GM12878 (cell line): ENCODE results near the gene HTR6. TPM values are rescaled to one million over a fixed set of nuclear protein-coding genes. Genes with fewer than 3 reads are reported as not detected.

Experiments used
- ATAC-seq: fragments of 200-7000 bp; cut with Tn5 transposase; 3 replicates; pipeline ENCODE4 v1.9.1; 2020; ENCODE audit warnings: mild to moderate bottlenecking, moderate library complexity
- BruUV-seq: library from RNA; stranded (reverse); fragments of 400-500 nt; replicated peaks from 2 replicates; lab custom pipeline; 2021; lab: Mats Ljungman, UMichigan
- CTCF ChIA-PET: fragments of 300-600 bp; sonication (Branson Sonifier 250); formaldehyde crosslinking; extraction: SDS; loops from one replicate; lab custom pipeline; 2021; ENCODE audit warnings: inconsistent platforms; lab: Yijun Ruan, JAX
- POLR2A ChIA-PET: fragments of 350-600 bp; formaldehyde crosslinking; extraction: SDS; loops from one replicate; lab custom pipeline; 2021; ENCODE audit warnings: inconsistent platforms; lab: Charles Lee
- RAD21 ChIA-PET: fragments of 300-600 bp; sonication (Branson Sonifier 250); formaldehyde crosslinking; loops from one replicate; lab custom pipeline; 2023; ENCODE audit warnings: antibody characterized with exemption; ENCODE audit not compliant: unreplicated experiment; lab: Charles Lee
- SMC1A ChIA-PET: fragments of 300-600 bp; sonication (Branson Sonifier 250); formaldehyde crosslinking; loops from one replicate; lab custom pipeline; 2023; ENCODE audit not compliant: unreplicated experiment, uncharacterized antibody; lab: Charles Lee
- DNase-seq: peaks from one replicate; pipeline ENCODE4 v3.0.0-alpha.2; 2011; ENCODE audit warnings: low read depth, low spot score
- FAIRE-seq: peaks from 3 replicates; lab custom pipeline; 2011; peaks lifted over from hg19 to GRCh38; lab: Jason Lieb, UNC
- H2AFZ ChIP-seq: 2 replicates; pipeline ENCODE4 v1.6.0; 2011; ENCODE audit warnings: low read depth, low read length, control low read depth; ENCODE audit not compliant: control insufficient read depth
- H3K27ac ChIP-seq: 2 replicates; pipeline ENCODE4 v1.5.1; 2011; ENCODE audit warnings: control low read depth; ENCODE audit not compliant: control insufficient read depth, insufficient read depth
- H3K27me3 ChIP-seq, 2 experiments: replicated peaks in 1 of 2; 2 replicates each; pipeline versions ENCODE4 v1.6.0 to v1.6.1; 2011; ENCODE audit warnings: low read length in 1 of 2; ENCODE audit not compliant: control insufficient read depth in 2 of 2, insufficient read depth in 2 of 2
- H3K36me3 ChIP-seq, 2 experiments: 2 replicates each; pipeline ENCODE4 v1.5.1; 2011; ENCODE audit warnings: low read length in 1 of 2; ENCODE audit not compliant: control insufficient read depth in 2 of 2, insufficient read depth in 2 of 2
- H3K4me1 ChIP-seq: 2 replicates; pipeline ENCODE4 v1.6.1; 2011; ENCODE audit warnings: mild to moderate bottlenecking, low read length, moderate library complexity, mixed read lengths; ENCODE audit not compliant: control insufficient read depth, insufficient read depth
- H3K4me2 ChIP-seq: 2 replicates; pipeline ENCODE4 v1.6.0; 2011; ENCODE audit warnings: control low read depth; ENCODE audit not compliant: control insufficient read depth, insufficient read depth
- H3K4me3 ChIP-seq: fragments of 200-600 bp; sonication (generic); 2 replicates; pipeline ENCODE4 v1.5.1; 2016
- H3K79me2 ChIP-seq: 2 replicates; pipeline ENCODE4 v1.6.0; 2011; ENCODE audit warnings: low read length; ENCODE audit not compliant: control insufficient read depth, insufficient read depth
- H3K9ac ChIP-seq: 2 replicates; pipeline ENCODE4 v1.8.0; 2011; ENCODE audit warnings: low read length, control low read depth, mixed read lengths; ENCODE audit not compliant: control insufficient read depth, insufficient read depth
- H3K9me3 ChIP-seq: replicated peaks from 3 replicates; pipeline ENCODE4 v1.5.1; 2011; ENCODE audit warnings: mild to moderate bottlenecking, low read length; ENCODE audit not compliant: control insufficient read depth, insufficient read depth
- H4K20me1 ChIP-seq: 2 replicates; pipeline ENCODE4 v1.6.0; 2011; ENCODE audit not compliant: control insufficient read depth, insufficient read depth
- BCL3 ChIP-seq: IDR thresholded peaks from 2 replicates; pipeline ENCODE4 v1.6.1; 2011; ENCODE audit warnings: borderline replicate concordance, low read depth, mild to moderate bottlenecking, moderate library complexity, low read length; ENCODE audit not compliant: insufficient read depth, poor library complexity, severe bottlenecking
- BCLAF1 ChIP-seq: fragments of 450-650 bp; IDR thresholded peaks from 2 replicates; pipeline ENCODE4 v1.6.1; 2017; ENCODE audit warnings: antibody characterized with exemption, mild to moderate bottlenecking, moderate library complexity
- IKZF1 ChIP-seq: fragments of 450-650 bp; conservative IDR thresholded peaks from 2 replicates; pipeline ENCODE4 v1.6.1; 2017; ENCODE audit warnings: antibody characterized with exemption, mild to moderate bottlenecking
- JUND ChIP-seq: IDR thresholded peaks from 2 replicates; pipeline ENCODE4 v1.6.1; 2012; ENCODE audit warnings: low read depth, mild to moderate bottlenecking, low read length, improper control_type of control experiment, moderate library complexity
- NBN ChIP-seq: fragments of 450-650 bp; IDR thresholded peaks from 2 replicates; pipeline ENCODE4 v1.6.1; 2016
- POU2F2 ChIP-seq: IDR thresholded peaks from 3 replicates; pipeline ENCODE4 v1.6.1; 2011; ENCODE audit warnings: low read depth, mild to moderate bottlenecking, low read length, borderline replicate concordance
- SREBF1 ChIP-seq: IDR thresholded peaks from 2 replicates; pipeline ENCODE4 v1.6.1; 2012; ENCODE audit warnings: mild to moderate bottlenecking, low read length
- SRF ChIP-seq, 2 experiments: IDR thresholded peaks; 2 replicates each; pipeline ENCODE4 v1.6.1; 2011; ENCODE audit warnings: low read depth in 2 of 2, low read length in 2 of 2, mild to moderate bottlenecking in 1 of 2, moderate library complexity in 1 of 2
- ZZZ3 ChIP-seq: IDR thresholded peaks from 2 replicates; pipeline ENCODE4 v1.6.1; 2011; ENCODE audit warnings: low read depth; ENCODE audit not compliant: control insufficient read depth, insufficient read length
- WGBS: methylation state at CpG from one replicate; pipeline ENCODE4 v1.1.6; 2016; ENCODE audit warnings: low lambda C conversion rate; ENCODE audit not compliant: insufficient replicate concordance, insufficient coverage; ENCODE audit errors: missing lambda C conversion rate; 5-methylcytosine and 5-hydroxymethylcytosine counted together
- in situ Hi-C: fragments of 300-500 bp; cut with MboI; formaldehyde crosslinking; loops from 9 replicates; pipeline ENCODE4 v1.14.3; 2018; ENCODE audit warnings: mixed read lengths
- intact Hi-C: fragments of 100-400 bp; cut with micrococcal nuclease; formaldehyde crosslinking; loops from one replicate; pipeline ENCODE4 v1.14.2; 2022; ENCODE audit not compliant: unreplicated experiment
- polyA plus RNA-seq, 11 experiments: library from polyadenylated mRNA; depleted of rRNA in 4 of 11; unstranded in 6 of 11; stranded (reverse) in 5 of 11; fragments of >200 nt; fragmentation: Nextera tagmentation in 4 of 11; fragmentation: Illumina TruSeq in 1 of 11; extraction: Ambion mirVana in 4 of 11; extraction: Trizol in 1 of 11; gene quantifications; 1 replicate in 1 of 11; 2 replicates in 10 of 11; pipeline versions ENCODE4 v1.2.1 to v1.2.3, GENCODE V29; 2011 to 2016; ENCODE audit warnings: inconsistent platforms in 2 of 11, missing spikeins in 2 of 11, low read depth in 1 of 11
- total RNA-seq, 4 experiments: library from RNA; depleted of rRNA in 3 of 4; stranded (reverse); fragments of >200 nt in 3 of 4; fragmentation: Illumina TruSeq in 1 of 4; extraction: Trizol in 1 of 4; gene quantifications; 2 replicates each; pipeline versions ENCODE4 v1.2.1 to v1.2.3, GENCODE V29; 2013 to 2021

The HTR6 gene
- total and polyA plus RNA-seq, 10 of the 15 experiments (the other 5 are each of a cell fraction or from before 2014, with no cell fraction given): 0.03 to 5.3 (median 1.7) TPM; not detected in 2

- no peak for DNase-seq
- Histone ChIP-seq H3K9me3 (no peaks in the 10 kb centered on the region), H3K4me2 (no peak overlapping the region), H3K27ac (no peak overlapping the region), H3K4me3 (no peak overlapping the region), H3K27me3 (no peaks in the 10 kb centered on the region), H3K79me2 (no peaks in the 10 kb centered on the region), H3K4me1 (no peaks in the 10 kb centered on the region), H3K9ac (no peak overlapping the region), H2AFZ (no peak overlapping the region), H4K20me1 (no peaks in the 10 kb centered on the region), H3K36me3 (no peaks in the 10 kb centered on the region; a peak in 1 of 4 replicates)
- SMC1A ChIA-PET: no interaction called here
- RAD21 ChIA-PET: no interaction called here
- FAIRE-seq: no peak
- TF ChIP-seq JUND (no peak), BCL3 (no peak), NBN (no peak), IKZF1 (no peak), ZZZ3 (no peak), SREBF1 (no peak), BCLAF1 (no peak), SRF (IDR thresholded peaks at IDR 0.05; ENCODE audit: low read depth in 2 of 2, low read length in 2 of 2) (no peak), POU2F2 (no peak)
- 79% methylated on average over 3 of the region's 3 CpGs for WGBS
- in situ Hi-C loops (no loop called here), intact Hi-C loops (no loop called here)
- no peak for ATAC-seq
- CTCF ChIA-PET: interaction anchor here (1.6 kb wide), 1 partner anchor 22 kb away, joined by 6 read pairs; no protein-coding TSS in a partner anchor
- POLR2A ChIA-PET: no interaction called here
- no TSS peak for BruUV-seq
These were observed 17.6 kb downstream of the HTR6 start for GRCh38 chr1:19682257-19682656.
